Lower leg skin (tissue), 3 donors: Measurements from ENCODE around the gene PLA1A.

ENCODE experiments used
- POLR2A ChIP-seq, 2 donors: fragments of 450-650 bp; IDR thresholded peaks; one replicate each; pipeline ENCODE4 v1.6.1; 2016 to 2017; ENCODE audit warnings: antibody characterized with exemption in 2 of 2, mild to moderate bottlenecking in 1 of 2, moderate library complexity in 1 of 2
- TF ChIP-seq, protein P1 (sequence below), 3 donors: fragments of 450-650 bp; IDR thresholded peaks; one replicate each; pipeline ENCODE4 v1.5.1; 2016; ENCODE audit warnings: antibody characterized with exemption in 3 of 3, mild to moderate bottlenecking in 3 of 3, moderate library complexity in 2 of 3

- TF ChIP-seq, protein P1, sequence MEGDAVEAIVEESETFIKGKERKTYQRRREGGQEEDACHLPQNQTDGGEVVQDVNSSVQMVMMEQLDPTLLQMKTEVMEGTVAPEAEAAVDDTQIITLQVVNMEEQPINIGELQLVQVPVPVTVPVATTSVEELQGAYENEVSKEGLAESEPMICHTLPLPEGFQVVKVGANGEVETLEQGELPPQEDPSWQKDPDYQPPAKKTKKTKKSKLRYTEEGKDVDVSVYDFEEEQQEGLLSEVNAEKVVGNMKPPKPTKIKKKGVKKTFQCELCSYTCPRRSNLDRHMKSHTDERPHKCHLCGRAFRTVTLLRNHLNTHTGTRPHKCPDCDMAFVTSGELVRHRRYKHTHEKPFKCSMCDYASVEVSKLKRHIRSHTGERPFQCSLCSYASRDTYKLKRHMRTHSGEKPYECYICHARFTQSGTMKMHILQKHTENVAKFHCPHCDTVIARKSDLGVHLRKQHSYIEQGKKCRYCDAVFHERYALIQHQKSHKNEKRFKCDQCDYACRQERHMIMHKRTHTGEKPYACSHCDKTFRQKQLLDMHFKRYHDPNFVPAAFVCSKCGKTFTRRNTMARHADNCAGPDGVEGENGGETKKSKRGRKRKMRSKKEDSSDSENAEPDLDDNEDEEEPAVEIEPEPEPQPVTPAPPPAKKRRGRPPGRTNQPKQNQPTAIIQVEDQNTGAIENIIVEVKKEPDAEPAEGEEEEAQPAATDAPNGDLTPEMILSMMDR (IDR thresholded peaks at IDR 0.05) = no peak
- no peak for TF ChIP-seq POLR2A (IDR thresholded peaks at IDR 0.05)
These were observed 62.1 kb downstream of the PLA1A start for GRCh38 chr3:119659606-119660291.
